Stomach smooth muscle (tissue), 2 donors: ENCODE measurements around the gene ELOVL5.

ENCODE experiments used
- H3K27ac ChIP-seq: one replicate; pipeline ENCODE4 v1.7.0; 2013; ENCODE audit warnings: mild to moderate bottlenecking, low read length, inconsistent platforms
- H3K27me3 ChIP-seq, 2 donors: one replicate each; pipeline ENCODE4 v1.7.0; 2013; ENCODE audit warnings: low read length in 2 of 2; ENCODE audit not compliant: insufficient read depth in 2 of 2, control insufficient read depth in 1 of 2
- H3K36me3 ChIP-seq, 2 donors: one replicate each; pipeline ENCODE4 v1.7.0; 2013; ENCODE audit warnings: low read length in 2 of 2; ENCODE audit not compliant: control insufficient read depth in 2 of 2, insufficient read depth in 2 of 2
- H3K4me1 ChIP-seq: one replicate; pipeline ENCODE4 v1.7.0; 2013; ENCODE audit warnings: low read length; ENCODE audit not compliant: control insufficient read depth, insufficient read depth
- H3K4me3 ChIP-seq, 2 donors: one replicate each; pipeline ENCODE4 v1.7.0; 2013; ENCODE audit warnings: low read length in 2 of 2
- H3K9ac ChIP-seq, 2 donors: one replicate each; pipeline ENCODE4 v1.7.0; 2013; ENCODE audit warnings: low read length in 2 of 2, mild to moderate bottlenecking in 1 of 2
- H3K9me3 ChIP-seq, 2 donors: one replicate each; pipeline ENCODE4 v1.7.0; 2013; ENCODE audit warnings: low read length in 2 of 2; ENCODE audit not compliant: control insufficient read depth in 2 of 2
- donor health status: healthy.
- donor health status: Pancreatic carcinoma.

The ELOVL5 gene

GRCh38 chr6:53343092-53343491 lies 5.7 kb downstream of the ELOVL5 start:
- no peak overlapping the region for H3K9ac ChIP-seq
- no peak overlapping the region for H3K27ac ChIP-seq
- H3K9me3 ChIP-seq = no peaks in the 10 kb centered on the region
- H3K4me3 ChIP-seq = no peak overlapping the region
- H3K27me3 ChIP-seq = no peaks in the 10 kb centered on the region
- H3K36me3 ChIP-seq = no peaks in the 10 kb centered on the region
- peaks cover 6% of the 10 kb centered on the region for H3K4me1 ChIP-seq

- Histone ChIP-seq H3K9ac (no peak overlapping the region), H3K27ac (no peak overlapping the region), H3K4me3 (no peak overlapping the region), H3K36me3 (peaks cover 0 to 1% of the 10 kb centered on the region in 2 donors), H3K27me3 (no peaks in the 10 kb centered on the region), H3K9me3 (no peaks in the 10 kb centered on the region), H3K4me1 (peaks cover 6% of the 10 kb centered on the region)
Measured at GRCh38 chr6:53342217-53342616, 6.5 kb downstream of the ELOVL5 start.

GRCh38 chr6:53340536-53340935 lies 8.2 kb downstream of the ELOVL5 start:
- no peaks in the 10 kb centered on the region for H3K27me3 ChIP-seq
- H3K4me1 ChIP-seq = peaks cover 16% of the 10 kb centered on the region
- H3K27ac ChIP-seq = no peak overlapping the region
- H3K9ac ChIP-seq = no peak overlapping the region
- no peaks in the 10 kb centered on the region for H3K9me3 ChIP-seq
- peaks cover 0 to 3% of the 10 kb centered on the region in 2 donors for H3K36me3 ChIP-seq
- H3K4me3 ChIP-seq = no peak overlapping the region

DNA sequence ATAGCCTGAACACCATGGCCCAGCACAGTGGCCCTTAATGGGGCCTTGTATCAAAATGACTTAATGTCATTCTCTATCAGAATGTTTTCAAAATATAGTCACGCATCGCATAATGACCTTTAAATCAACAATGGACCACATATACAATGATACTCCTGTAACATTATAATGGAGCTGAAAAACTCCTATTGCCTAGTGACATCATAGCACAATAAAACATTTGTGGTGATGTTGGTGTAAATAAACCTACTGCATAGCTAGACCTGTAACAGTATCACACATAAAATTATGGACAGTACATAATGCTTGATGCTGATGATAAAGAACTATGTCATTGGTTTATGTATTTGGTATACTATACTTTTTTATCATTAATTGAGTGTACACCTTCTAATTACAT lies 9.3 kb downstream of the ELOVL5 start:
- Histone ChIP-seq H3K9me3 (no peaks in the 10 kb centered on the region), H3K27me3 (no peaks in the 10 kb centered on the region), H3K36me3 (peaks cover 0 to 3% of the 10 kb centered on the region in 2 donors), H3K4me1 (peaks cover 19% of the 10 kb centered on the region), H3K4me3 (no peak overlapping the region), H3K9ac (no peak overlapping the region), H3K27ac (no peak overlapping the region)

DNA sequence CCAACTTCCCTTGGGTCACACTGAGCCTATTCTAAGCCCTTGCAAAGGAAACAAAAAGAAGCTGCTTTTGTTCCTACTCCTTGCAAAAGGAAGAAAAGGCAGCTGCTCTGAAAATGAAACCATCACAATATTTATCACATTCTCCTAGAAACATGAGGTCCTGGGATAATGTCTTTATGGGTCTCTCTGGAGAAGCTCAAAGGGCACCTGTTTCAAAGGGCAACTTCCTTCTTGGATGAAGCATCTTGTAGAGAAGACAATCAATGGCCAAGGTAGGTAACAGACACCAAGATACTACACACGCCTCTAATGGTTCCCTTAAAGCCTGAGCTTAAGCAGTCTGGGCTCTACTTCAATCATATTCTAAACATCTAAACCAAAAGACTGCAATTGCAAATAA lies 10.4 kb downstream of the ELOVL5 start:
- H3K36me3 ChIP-seq = peaks cover 0 to 3% of the 10 kb centered on the region in 2 donors
- no peak overlapping the region for H3K27ac ChIP-seq
- H3K9ac ChIP-seq = no peak overlapping the region
- no peak overlapping the region for H3K4me3 ChIP-seq
- H3K9me3 ChIP-seq = no peaks in the 10 kb centered on the region
- peaks cover 17% of the 10 kb centered on the region for H3K4me1 ChIP-seq
- no peaks in the 10 kb centered on the region for H3K27me3 ChIP-seq

DNA sequence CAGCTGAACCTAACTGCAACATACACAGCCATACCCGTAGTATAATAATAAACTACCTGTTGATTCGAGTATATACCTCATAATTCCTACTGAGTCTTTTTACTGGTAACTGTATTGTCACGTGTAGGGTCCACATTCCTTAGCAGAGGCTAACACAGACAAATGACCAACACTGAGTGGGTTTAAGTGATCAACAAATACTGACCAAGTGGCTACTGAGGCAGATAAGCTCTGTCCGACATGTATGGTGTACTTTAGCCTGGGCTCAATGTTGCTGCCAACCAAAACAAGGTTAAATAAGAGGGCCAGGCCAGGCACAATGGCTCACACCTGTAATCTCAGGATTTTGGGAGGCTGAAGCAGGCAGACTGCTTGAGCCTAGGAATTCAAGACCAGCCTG lies 12.7 kb downstream of the ELOVL5 start:
- H3K27me3 ChIP-seq = no peaks in the 10 kb centered on the region
- peaks cover 17% of the 10 kb centered on the region for H3K4me1 ChIP-seq
- no peaks in the 10 kb centered on the region for H3K9me3 ChIP-seq
- H3K9ac ChIP-seq = no peak overlapping the region
- peaks cover 0 to 3% of the 10 kb centered on the region in 2 donors for H3K36me3 ChIP-seq
- H3K27ac ChIP-seq = peak overlapping the region; percentile 31
- peak overlapping the region; percentile 21 to 64 for H3K4me3 ChIP-seq

DNA sequence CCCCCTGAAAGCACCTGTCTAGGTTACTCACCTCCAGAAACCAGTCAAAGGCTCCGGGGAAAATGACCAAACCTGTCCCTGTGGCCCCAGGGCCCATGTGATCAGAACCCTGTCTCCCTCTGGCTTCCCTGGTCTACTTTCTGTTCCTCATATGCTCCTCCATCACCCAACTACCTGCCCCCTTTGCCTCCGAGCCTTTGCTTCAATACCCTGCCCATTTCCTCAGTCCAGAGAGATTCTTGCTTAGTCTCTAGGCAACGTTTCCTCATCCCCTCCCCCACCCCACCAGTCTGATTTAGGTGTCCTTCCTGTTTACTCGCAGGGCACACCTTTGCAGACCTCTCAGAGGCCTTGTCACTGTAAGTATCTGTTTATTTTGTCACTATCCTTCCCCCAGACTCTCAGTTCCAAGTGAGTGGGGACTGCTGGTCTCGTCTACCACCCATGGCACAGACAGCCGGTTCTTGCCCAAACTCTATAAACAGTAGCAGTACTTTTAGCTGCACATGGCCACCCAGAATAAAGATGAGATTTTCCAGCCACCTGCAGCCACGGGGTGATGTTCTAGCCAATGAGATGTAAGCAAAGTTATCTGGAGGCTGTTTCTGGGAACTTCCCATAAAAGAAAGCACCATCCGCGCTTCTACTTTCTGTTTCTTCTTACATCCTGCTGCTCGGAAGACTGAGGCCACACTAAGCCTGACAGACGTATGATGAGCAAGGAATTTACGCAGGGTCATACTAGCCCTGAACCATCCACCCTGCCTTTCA lies 13.3 kb downstream of the ELOVL5 start:
- peak overlapping the region in 1 of 2 donors; percentile 36 for H3K9ac ChIP-seq
- peak overlapping the region; percentile 31 for H3K27ac ChIP-seq
- peaks cover 0 to 3% of the 10 kb centered on the region in 2 donors for H3K36me3 ChIP-seq
- peaks cover 17% of the 10 kb centered on the region for H3K4me1 ChIP-seq
- no peaks in the 10 kb centered on the region for H3K9me3 ChIP-seq
- H3K4me3 ChIP-seq = peak overlapping the region; percentile 21 to 64
- H3K27me3 ChIP-seq = no peaks in the 10 kb centered on the region

DNA sequence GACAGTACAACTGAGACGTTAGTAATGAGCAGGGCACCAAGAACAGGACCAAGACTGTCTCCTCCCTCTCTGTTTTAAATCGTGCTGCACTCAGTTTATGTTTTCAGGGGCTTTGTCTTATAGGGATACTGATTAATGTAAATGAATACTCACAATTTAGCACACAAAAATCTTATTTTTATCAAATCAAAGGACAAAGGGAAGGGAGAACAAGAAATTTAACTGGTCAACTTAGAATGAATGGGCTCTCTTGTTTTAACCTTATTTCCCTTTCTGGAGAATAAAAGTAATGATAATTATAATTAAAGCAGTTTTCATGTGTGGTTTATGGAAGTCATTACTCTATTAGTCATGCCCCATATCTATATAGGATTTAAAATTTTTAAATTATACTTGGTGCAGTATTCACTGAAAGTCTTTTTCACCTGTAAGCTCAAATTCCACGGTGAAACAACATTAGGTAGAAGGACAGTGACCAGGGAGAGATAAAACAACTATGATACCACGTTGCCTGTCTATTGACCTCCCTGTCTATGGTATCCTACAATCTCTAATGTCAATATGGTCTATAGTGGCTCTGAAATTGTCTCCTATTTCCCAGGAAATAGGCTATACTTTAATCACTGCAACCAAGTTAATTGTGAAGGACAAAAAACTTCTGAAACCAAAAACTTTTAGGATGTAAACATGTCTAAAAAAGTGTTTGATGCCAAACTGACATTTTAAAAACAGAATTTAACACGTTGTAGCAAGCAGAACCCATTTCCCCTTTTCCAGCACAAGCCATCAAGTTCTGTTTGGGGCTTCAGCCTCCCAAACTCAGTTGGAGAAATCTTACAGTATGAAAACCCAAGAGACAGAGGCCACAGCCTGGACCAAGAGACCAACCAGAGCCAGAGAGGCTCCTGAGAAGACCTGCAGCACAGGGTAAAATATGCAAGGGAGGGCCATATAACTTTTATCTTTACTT lies 15.0 kb downstream of the ELOVL5 start:
- Histone ChIP-seq H3K9me3 (no peaks in the 10 kb centered on the region), H3K9ac (no peak overlapping the region), H3K4me1 (peaks cover 17% of the 10 kb centered on the region), H3K4me3 (no peak overlapping the region), H3K36me3 (peaks cover 0 to 3% of the 10 kb centered on the region in 2 donors), H3K27ac (no peak overlapping the region), H3K27me3 (no peaks in the 10 kb centered on the region)

GRCh38 chr6:53331678-53332077 lies 17.1 kb downstream of the ELOVL5 start:
- no peak overlapping the region for H3K27ac ChIP-seq
- H3K4me1 ChIP-seq = peaks cover 25% of the 10 kb centered on the region
- no peaks in the 10 kb centered on the region for H3K36me3 ChIP-seq
- H3K27me3 ChIP-seq = no peaks in the 10 kb centered on the region
- H3K9me3 ChIP-seq = no peaks in the 10 kb centered on the region
- H3K4me3 ChIP-seq = no peak overlapping the region
- H3K9ac ChIP-seq = no peak overlapping the region

GRCh38 chr6:53330137-53330536 lies 18.6 kb downstream of the ELOVL5 start:
- Histone ChIP-seq H3K27ac (no peak overlapping the region), H3K4me1 (peaks cover 22% of the 10 kb centered on the region), H3K4me3 (no peak overlapping the region), H3K36me3 (no peaks in the 10 kb centered on the region), H3K9me3 (no peaks in the 10 kb centered on the region), H3K9ac (no peak overlapping the region), H3K27me3 (no peaks in the 10 kb centered on the region)
